Stimulated activated CD8-positive, alpha-beta memory T cell treated with anti-CD3 and anti-CD28 coated beads, Interleukin-4, amount 100 ng/mL, for 48 hours (primary cell): Measurements from ENCODE around the gene NFASC.
A peak's percentile ranks its signal among the peaks of the same experiment; 100 is the strongest.

Experiments used
- DNase-seq: peaks from one replicate; pipeline ENCODE4 v3.0.0-alpha.2; 2020

The NFASC gene

DNA sequence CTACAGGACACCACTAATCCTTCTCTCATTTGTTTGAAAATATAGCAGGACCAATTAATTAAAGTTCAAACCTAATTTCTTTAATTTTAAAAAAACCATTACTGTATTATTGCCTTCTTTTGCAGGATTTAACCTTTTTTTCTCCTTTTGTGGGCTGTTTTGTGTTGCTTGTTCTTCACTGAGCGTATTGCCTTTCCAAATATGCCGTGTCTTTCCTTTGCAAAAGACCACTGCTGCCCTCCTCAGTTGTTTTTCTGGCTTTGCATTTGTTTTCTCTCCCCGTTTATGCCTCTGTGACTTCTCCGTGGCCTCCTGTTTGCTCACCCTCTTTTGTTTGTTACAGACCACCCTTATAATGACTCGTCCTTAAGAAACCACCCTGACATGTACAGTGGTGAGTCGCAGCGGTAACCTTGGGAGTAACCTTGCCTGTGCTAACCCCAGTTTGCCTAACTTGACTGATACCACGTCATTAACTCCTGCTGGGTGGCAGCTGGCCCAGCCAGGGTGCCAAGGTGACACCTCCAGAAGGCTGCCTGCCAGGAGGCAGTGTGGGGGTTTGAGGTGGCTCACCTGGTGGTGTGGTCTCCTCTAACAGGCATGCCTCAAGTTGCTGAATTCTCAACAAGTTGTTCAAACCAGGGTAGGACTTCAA, 91.2 kb downstream of the NFASC start:
- no peak for DNase-seq

DNA sequence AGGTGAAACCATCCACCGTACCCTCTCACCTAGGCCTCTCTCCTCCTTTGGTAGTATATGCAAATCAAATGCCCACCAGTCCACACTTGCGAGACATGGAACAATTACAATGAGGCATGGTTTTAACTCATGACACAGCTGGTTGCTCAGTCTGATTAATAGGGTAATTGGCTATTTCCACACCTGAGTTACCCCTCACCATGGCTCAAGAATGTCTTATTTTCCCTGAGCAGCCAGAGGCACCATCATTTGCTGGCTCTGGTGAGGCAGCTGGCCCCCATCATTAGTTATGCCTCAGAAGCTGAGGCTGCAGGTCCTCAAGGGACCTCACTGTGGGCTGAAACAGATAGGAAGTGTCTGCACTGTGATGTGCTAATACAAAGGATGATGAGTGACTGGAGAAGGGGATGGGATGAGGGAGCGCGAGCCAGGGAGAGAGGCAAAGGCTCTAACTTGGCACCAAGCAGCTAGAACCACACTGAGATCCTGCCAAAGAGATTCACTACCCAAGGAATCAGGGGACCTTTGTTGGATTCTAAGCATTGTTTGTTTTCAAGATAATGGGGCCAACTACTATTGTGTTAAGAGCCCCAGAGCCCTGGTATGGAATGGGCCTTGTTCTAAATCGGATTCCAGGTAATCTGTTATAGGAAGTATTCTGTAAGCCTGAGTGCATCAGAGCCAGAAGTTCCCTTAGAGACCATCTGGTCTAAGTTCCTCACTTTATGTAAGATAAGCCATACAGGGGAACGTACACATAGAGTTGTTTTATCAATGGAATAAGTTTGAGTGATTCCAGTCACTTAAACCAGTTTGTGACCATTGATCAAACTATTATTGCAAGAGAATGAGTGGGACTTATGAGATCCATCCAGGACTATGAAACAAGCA, 92.3 kb downstream of the NFASC start:
- no peak for DNase-seq

DNA sequence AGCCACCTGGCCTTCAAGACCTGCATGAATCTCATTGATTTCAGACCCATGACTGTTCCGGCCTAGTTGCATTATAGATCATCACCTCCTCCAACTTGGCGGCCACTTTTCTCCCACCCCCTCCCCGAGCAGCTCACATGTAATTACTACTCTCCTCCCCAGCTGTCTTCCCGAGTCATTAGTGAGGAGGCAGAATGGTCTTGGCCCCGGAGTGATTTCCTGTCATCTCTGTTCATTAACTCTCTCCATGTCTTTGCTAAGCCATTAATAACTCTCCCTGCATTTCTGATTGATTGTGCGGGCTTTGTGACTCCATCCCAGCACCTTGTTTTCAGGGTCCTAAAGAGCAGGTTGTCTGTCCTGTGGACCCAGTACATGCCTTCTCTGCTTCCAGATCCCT, 96.8 kb downstream of the NFASC start:
- DNase-seq, result no peak

GRCh38 chr1:204968135-204968534, 97.5 kb downstream of the NFASC start:
- no peak for DNase-seq

DNA sequence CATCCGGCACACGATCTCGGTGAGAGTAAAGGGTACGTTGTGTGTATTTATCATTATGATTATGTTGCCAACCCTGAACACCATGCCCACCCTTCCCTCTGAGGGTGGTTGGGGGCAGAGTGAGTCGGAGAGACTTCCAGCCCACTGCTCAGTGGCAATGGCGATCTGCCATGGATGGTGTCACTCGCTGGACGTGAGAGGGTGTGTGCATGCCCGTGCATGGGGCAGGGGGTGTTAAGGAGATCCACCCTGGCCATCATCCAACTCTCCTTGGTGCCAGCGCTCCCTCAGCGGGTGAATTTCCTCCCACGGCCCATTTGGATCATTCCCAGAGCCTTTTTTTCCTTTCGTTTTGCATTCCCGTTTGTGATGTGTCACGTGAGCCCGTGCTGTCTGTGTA, 98.3 kb downstream of the NFASC start:
- no peak for DNase-seq

GRCh38 chr1:204970937-204971336, 100.3 kb downstream of the NFASC start:
- DNase-seq, result no peak

- no peak for DNase-seq
Observed at GRCh38 chr1:204971517-204972336, 101.1 kb downstream of the NFASC start.

DNA sequence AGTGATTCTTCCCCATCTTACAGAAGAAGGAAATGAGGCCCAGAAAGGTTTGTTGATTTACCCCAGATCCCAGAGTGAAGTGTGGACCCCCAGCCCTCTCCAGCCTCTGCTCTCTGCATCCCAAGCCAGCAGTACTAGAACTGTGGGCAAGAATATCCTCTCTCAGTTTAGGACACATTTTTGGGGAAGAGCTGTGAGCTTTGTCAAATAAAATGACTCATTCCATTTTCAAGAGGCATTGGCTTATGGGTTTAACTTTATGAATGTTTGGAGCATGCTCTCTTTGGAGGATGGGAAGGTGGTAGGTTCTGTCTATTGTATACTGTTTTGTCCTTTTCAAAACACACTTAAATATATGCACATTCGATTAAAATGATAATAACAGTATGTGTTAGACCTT, 101.8 kb downstream of the NFASC start:
- no peak for DNase-seq

- DNase-seq, result no peak
Observed at GRCh38 chr1:204973449-204973848, 102.8 kb downstream of the NFASC start.

GRCh38 chr1:204974327-204974726, 103.7 kb downstream of the NFASC start:
- no peak for DNase-seq

DNA sequence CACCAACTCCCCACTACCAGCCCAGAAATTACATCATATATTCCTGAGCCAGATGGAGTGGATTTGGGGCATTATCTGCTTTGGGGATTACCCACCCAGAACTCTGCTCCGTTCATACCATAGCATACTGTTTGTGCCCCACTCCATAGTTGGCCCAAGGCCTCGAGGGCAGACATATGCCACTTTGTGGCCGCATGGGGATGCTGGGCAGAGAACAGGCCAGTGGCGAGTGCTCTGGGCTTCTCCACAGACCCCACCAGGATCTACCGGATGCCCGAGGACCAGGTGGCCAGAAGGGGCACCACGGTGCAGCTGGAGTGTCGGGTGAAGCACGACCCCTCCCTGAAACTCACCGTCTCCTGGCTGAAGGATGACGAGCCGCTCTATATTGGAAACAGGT, 104.4 kb downstream of the NFASC start:
- no peak for DNase-seq

GRCh38 chr1:204975568-204976235, 105.0 kb downstream of the NFASC start:
- peak; percentile 77 for DNase-seq

DNA sequence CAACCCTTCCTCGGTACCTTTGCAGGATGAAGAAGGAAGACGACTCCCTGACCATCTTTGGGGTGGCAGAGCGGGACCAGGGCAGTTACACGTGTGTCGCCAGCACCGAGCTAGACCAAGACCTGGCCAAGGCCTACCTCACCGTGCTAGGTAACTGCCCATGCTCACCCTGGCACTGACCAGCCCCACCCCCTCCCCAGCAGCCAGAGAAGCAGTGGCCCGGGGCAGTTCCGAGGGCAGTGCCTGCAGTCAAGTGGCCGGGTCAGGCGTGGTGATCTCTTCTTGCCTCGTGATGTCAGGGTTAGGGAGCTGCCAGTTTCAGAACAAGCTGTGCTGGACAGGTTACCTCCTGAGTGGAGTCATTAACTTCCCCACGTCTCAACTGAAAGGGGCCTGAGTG, 106.0 kb downstream of the NFASC start:
- DNase-seq, result no peak

DNA sequence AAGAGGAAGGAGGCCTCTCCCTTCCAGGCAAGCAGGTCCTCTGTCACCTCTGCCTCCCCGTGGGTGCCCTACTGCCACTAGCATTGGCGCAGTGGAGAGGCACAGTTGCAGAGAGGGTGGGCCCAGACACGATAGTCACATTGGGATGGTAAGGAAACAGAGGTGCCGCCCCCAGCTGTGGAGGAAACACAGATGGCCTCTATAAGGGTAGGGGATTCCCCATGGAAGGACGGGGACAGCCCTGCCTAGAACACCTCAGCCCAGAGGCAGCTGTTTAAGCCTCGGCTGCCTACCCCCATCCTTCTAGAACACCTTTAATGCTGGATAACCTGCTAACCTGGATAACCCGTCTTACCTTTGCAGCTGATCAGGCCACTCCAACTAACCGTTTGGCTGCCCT, 106.7 kb downstream of the NFASC start:
- no peak for DNase-seq

- DNase-seq, result no peak
Observed at GRCh38 chr1:204978782-204979181, 108.1 kb downstream of the NFASC start.

GRCh38 chr1:204979306-204979705, 108.6 kb downstream of the NFASC start:
- DNase-seq, result no peak

DNA sequence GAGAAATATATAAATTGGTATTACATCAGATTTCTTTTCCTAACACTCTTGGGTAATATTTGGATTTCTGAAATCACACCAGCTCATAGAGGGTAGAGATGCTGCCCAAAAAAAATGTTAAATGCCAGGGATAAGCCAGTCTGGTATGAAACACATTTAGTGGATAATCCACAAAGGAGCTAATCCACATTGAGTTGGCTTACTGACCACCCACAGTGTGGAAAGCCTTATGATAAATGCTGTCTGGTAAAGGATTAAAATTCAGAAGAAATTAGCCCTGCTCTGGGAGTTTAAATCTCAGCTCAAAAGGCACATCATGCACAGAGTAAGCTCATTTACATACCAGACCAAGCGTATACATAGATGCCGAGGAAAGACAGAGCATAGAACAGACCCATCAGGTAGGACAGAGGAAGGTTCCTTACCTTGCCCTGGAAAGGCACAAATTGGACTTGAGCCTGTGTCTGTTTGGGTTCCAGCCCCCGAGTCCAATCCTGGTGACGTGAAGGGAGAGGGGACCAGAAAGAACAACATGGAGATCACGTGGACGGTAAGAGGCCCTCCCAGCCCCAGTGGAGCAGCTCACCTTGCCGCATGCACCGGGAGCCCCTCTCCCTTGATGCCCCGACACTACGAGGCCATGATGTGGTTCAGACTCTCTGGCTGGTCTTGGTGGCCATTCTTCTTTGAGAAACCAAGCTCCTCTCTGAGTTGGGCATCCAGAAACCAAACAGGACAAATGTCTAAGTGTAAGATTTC, 109.4 kb downstream of the NFASC start:
- DNase-seq, result no peak

- no peak for DNase-seq
Observed at GRCh38 chr1:204980840-204981405, 110.3 kb downstream of the NFASC start.

DNA sequence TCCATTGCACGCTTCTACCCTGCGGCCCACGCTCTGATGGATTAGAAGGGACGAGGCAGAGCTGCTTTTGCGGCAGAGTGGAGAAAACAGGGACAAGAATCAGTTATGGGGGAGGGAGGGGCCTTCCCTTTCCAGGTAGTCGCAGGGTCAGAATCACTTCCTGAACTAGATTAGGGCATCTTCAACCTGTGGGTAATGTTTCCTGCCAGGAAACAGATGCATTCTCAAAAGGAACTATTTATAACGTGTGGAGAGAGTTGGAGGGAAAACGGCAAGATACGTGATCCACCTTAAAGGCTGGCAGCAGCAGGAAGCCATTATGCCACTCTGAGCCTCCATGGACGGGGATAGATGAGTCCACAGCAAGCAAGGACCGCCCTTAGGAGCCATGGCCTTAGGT, 112.5 kb downstream of the NFASC start:
- DNase-seq, result no peak

- no peak for DNase-seq
Observed at GRCh38 chr1:204983881-204984280, 113.2 kb downstream of the NFASC start.

- DNase-seq, result no peak
Observed at GRCh38 chr1:204984499-204984898, 113.8 kb downstream of the NFASC start.

GRCh38 chr1:204986181-204986580, 115.5 kb downstream of the NFASC start:
- no peak for DNase-seq
